DOHH2 (cell line): ENCODE measurements around the gene EEF1AKMT3.

Experiments used
- CTCF ChIP-seq: fragments of 200-600 bp; sonication (generic); IDR thresholded peaks from one replicate; pipeline ENCODE4 v1.5.1; 2014; ENCODE audit warnings: antibody characterized with exemption, mild to moderate bottlenecking, low read depth, low read length; ENCODE audit not compliant: poor library complexity, severe bottlenecking
- EZH2phosphoT487 ChIP-seq: fragments of 200-600 bp; sonication (generic); IDR thresholded peaks from 2 replicates; pipeline ENCODE4 v1.6.1; 2017; ENCODE audit warnings: borderline replicate concordance, mild to moderate bottlenecking, antibody characterized with exemption, low read length, moderate library complexity, mixed read lengths

- TF ChIP-seq CTCF, result no peak
- no peak for TF ChIP-seq EZH2phosphoT487
Measured at GRCh38 chr12:57817261-57817989, 45.0 kb downstream of the EEF1AKMT3 start.
